Activated T-cell treated with anti-CD3 and anti-CD28 coated beads for 1 hour (primary cell): ENCODE data around the gene CADM1.

Experiments
- DNase-seq: peaks from one replicate; pipeline ENCODE4 v3.0.0-alpha.2; 2020; ENCODE audit warnings: low read depth

Gene CADM1

GRCh38 chr11:115207166-115207591 lies 297.0 kb downstream of the CADM1 start:
- no peak for DNase-seq

GRCh38 chr11:115206365-115207022 lies 297.7 kb downstream of the CADM1 start:
- DNase-seq, result no peak

GRCh38 chr11:115202900-115203552 lies 301.2 kb downstream of the CADM1 start:
- DNase-seq, result no peak

- no peak for DNase-seq
Measured at GRCh38 chr11:115202074-115202473, 302.1 kb downstream of the CADM1 start.

- no peak for DNase-seq
Measured at GRCh38 chr11:115201111-115201792, 303.0 kb downstream of the CADM1 start.

GRCh38 chr11:115199481-115200069 lies 304.6 kb downstream of the CADM1 start:
- DNase-seq, result no peak

- DNase-seq, result no peak
Measured at GRCh38 chr11:115198321-115198741, 305.9 kb downstream of the CADM1 start.

- DNase-seq, result no peak
Measured at GRCh38 chr11:115197433-115197832, 306.8 kb downstream of the CADM1 start.

GRCh38 chr11:115197031-115197430 lies 307.2 kb downstream of the CADM1 start:
- no peak for DNase-seq

GRCh38 chr11:115194802-115195110 lies 309.5 kb downstream of the CADM1 start:
- DNase-seq, result no peak

- no peak for DNase-seq
Measured at GRCh38 chr11:115193914-115194801, 310.1 kb downstream of the CADM1 start.

- DNase-seq, result no peak
Measured at GRCh38 chr11:115191761-115192160, 312.5 kb downstream of the CADM1 start.

- DNase-seq, result no peak
Measured at GRCh38 chr11:115190196-115190595, 314.0 kb downstream of the CADM1 start.

- no peak for DNase-seq
Measured at GRCh38 chr11:115188898-115189278, 315.3 kb downstream of the CADM1 start.

- DNase-seq, result no peak
Measured at GRCh38 chr11:115188188-115188897, 315.9 kb downstream of the CADM1 start.

- DNase-seq, result no peak
Measured at GRCh38 chr11:115185931-115186330, 318.3 kb downstream of the CADM1 start.

- DNase-seq, result no peak
Measured at GRCh38 chr11:115185507-115185906, 318.7 kb downstream of the CADM1 start.

GRCh38 chr11:115184901-115185300 lies 319.3 kb downstream of the CADM1 start:
- no peak for DNase-seq

GRCh38 chr11:115183830-115184229 lies 320.4 kb downstream of the CADM1 start:
- DNase-seq, result no peak

- DNase-seq, result no peak
Measured at GRCh38 chr11:115183136-115183535, 321.1 kb downstream of the CADM1 start.

- DNase-seq, result no peak
Measured at GRCh38 chr11:115182282-115182955, 321.8 kb downstream of the CADM1 start.
